HepG2 (cell line): ENCODE measurements around the gene NBR1. TPM values are rescaled to one million over a fixed set of nuclear protein-coding genes. Genes with fewer than 3 reads are reported as not detected.
A peak's percentile ranks its signal among the peaks of the same experiment; 100 is the strongest.

Experiments
- AHR ChIP-seq: IDR thresholded peaks from 2 replicates; pipeline ENCODE4 v1.6.1; 2018; ENCODE audit warnings: missing genetic modification reagents, missing compliant biosample characterization
- ATAD3A ChIP-seq: sonication (generic); formaldehyde crosslinking; IDR thresholded peaks from 2 replicates; pipeline ENCODE4 v1.4.0; 2020; ENCODE audit warnings: missing genetic modification reagents
- ATF1 ChIP-seq: IDR thresholded peaks from 2 replicates; pipeline ENCODE4 v1.6.1; 2016; ENCODE audit warnings: mild to moderate bottlenecking, control low read depth
- BORCS8-MEF2B ChIP-seq: sonication (generic); formaldehyde crosslinking; IDR thresholded peaks from 2 replicates; pipeline ENCODE4 v1.8.0; 2022; ENCODE audit warnings: mild to moderate bottlenecking, missing genetic modification reagents
- CHCHD3 ChIP-seq: sonication (generic); formaldehyde crosslinking; IDR thresholded peaks from 2 replicates; pipeline ENCODE4 v1.8.0; 2022; ENCODE audit warnings: mild to moderate bottlenecking, missing genetic modification reagents, moderate library complexity
- DMAP1 ChIP-seq: IDR thresholded peaks from 2 replicates; pipeline ENCODE4 v1.6.1; 2016
- FOXO4 ChIP-seq: sonication (generic); formaldehyde crosslinking; conservative IDR thresholded peaks from 2 replicates; pipeline ENCODE4 v1.8.1; 2023; ENCODE audit warnings: missing genetic modification reagents
- HNRNPK ChIP-seq: fragments of 200-400 bp; formaldehyde crosslinking; IDR thresholded peaks from 2 replicates; pipeline ENCODE4 v1.6.1; 2018; ENCODE audit warnings: low read length, low read depth, moderate library complexity, mild to moderate bottlenecking; ENCODE audit not compliant: poor library complexity, severe bottlenecking
- KMT2B ChIP-seq: IDR thresholded peaks from 2 replicates; pipeline ENCODE4 v1.6.1; 2016; ENCODE audit warnings: missing genetic modification reagents, missing compliant biosample characterization
- MEF2D ChIP-seq: sonication (generic); formaldehyde crosslinking; IDR thresholded peaks from 2 replicates; pipeline ENCODE4 v1.5.1; 2020; ENCODE audit warnings: mild to moderate bottlenecking, missing genetic modification reagents
- NPAS2 ChIP-seq: sonication (generic); formaldehyde crosslinking; IDR thresholded peaks from 2 replicates; pipeline ENCODE4 v1.8.0; 2022; ENCODE audit warnings: mild to moderate bottlenecking, missing genetic modification reagents, borderline replicate concordance
- SOX6 ChIP-seq, 2 experiments: fragments of 450-650 bp in 1 of 2; sonication (generic) in 1 of 2; formaldehyde crosslinking in 1 of 2; IDR thresholded peaks; 2 replicates each; pipeline versions ENCODE4 v1.4.0 to v1.6.1; 2017 to 2020; ENCODE audit warnings: antibody characterized with exemption in 1 of 2, mild to moderate bottlenecking in 1 of 2, missing genetic modification reagents in 1 of 2
- SP2 ChIP-seq: sonication (generic); formaldehyde crosslinking; IDR thresholded peaks from 2 replicates; pipeline ENCODE4 v1.5.1; 2020; ENCODE audit warnings: mild to moderate bottlenecking, missing genetic modification reagents
- ZNF253 ChIP-seq: sonication (generic); formaldehyde crosslinking; IDR thresholded peaks from 2 replicates; pipeline ENCODE4 v1.8.0; 2022; ENCODE audit warnings: mild to moderate bottlenecking, missing genetic modification reagents, borderline replicate concordance
- ZNF329 ChIP-seq: sonication (generic); formaldehyde crosslinking; IDR thresholded peaks from 2 replicates; pipeline ENCODE4 v1.9.0; 2021; ENCODE audit warnings: low read depth, mild to moderate bottlenecking, missing genetic modification reagents
- ZNF343 ChIP-seq: sonication (generic); formaldehyde crosslinking; IDR thresholded peaks from 2 replicates; pipeline ENCODE4 v1.4.0; 2020; ENCODE audit warnings: mild to moderate bottlenecking, missing genetic modification reagents
- ZNF546 ChIP-seq: sonication (generic); formaldehyde crosslinking; conservative IDR thresholded peaks from 2 replicates; pipeline ENCODE4 v1.8.1; 2023; ENCODE audit warnings: mild to moderate bottlenecking, missing genetic modification reagents
- ZNF780A ChIP-seq: sonication (generic); formaldehyde crosslinking; IDR thresholded peaks from 2 replicates; pipeline ENCODE4 v1.8.0; 2022; ENCODE audit warnings: mild to moderate bottlenecking, missing genetic modification reagents, moderate library complexity
- ZSCAN25 ChIP-seq: sonication (generic); formaldehyde crosslinking; IDR thresholded peaks from 2 replicates; pipeline ENCODE4 v1.8.0; 2022; ENCODE audit warnings: mild to moderate bottlenecking, missing genetic modification reagents
- polyA plus RNA-seq, 8 experiments: library from polyadenylated mRNA; depleted of rRNA in 3 of 8; stranded (reverse) in 7 of 8; unstranded in 1 of 8; fragments of >200 nt; fragmentation: Illumina TruSeq in 4 of 8; extraction: Trizol in 4 of 8; gene quantifications; 2 replicates each; pipeline versions ENCODE4 v1.2.1 to v1.2.3, GENCODE V29; 2011 to 2016; ENCODE audit warnings: low read depth in 4 of 8, missing spikeins in 1 of 8, mixed read lengths in 1 of 8; ENCODE audit not compliant: insufficient read depth in 1 of 8
- total RNA-seq, 5 experiments: library from RNA; depleted of rRNA; stranded (reverse); fragments of >200 nt; fragmentation: Illumina TruSeq; extraction: Trizol; gene quantifications; 2 replicates each; pipeline ENCODE4 v1.2.3, GENCODE V29; 2016; ENCODE audit warnings: low read depth in 1 of 5
- TF ChIP-seq, protein P1 (sequence below): IDR thresholded peaks from 2 replicates; pipeline ENCODE4 v1.6.1; 2016; ENCODE audit warnings: mild to moderate bottlenecking
- TF ChIP-seq, protein P2 (sequence below): sonication (generic); formaldehyde crosslinking; IDR thresholded peaks from 2 replicates; pipeline ENCODE4 v1.5.0; 2020; ENCODE audit warnings: missing genetic modification reagents
- TF ChIP-seq, protein P3 (sequence below): sonication (generic); formaldehyde crosslinking; conservative IDR thresholded peaks from 2 replicates; pipeline ENCODE4 v1.8.0; 2022; ENCODE audit warnings: mild to moderate bottlenecking, moderate library complexity, missing genetic modification reagents
- TF ChIP-seq, protein P4 (sequence below): sonication (generic); formaldehyde crosslinking; IDR thresholded peaks from 2 replicates; pipeline ENCODE4 v1.4.0; 2020; ENCODE audit warnings: missing genetic modification reagents

NBR1 gene
- total and polyA plus RNA-seq, 2 of the 13 experiments (the other 11 are each of a cell fraction or from before 2014, with no cell fraction given): 51.7 to 121 TPM

GRCh38 chr17:43134774-43135453 lies 36.1 kb upstream of the NBR1 start (continued):
- TF ChIP-seq, protein P1, sequence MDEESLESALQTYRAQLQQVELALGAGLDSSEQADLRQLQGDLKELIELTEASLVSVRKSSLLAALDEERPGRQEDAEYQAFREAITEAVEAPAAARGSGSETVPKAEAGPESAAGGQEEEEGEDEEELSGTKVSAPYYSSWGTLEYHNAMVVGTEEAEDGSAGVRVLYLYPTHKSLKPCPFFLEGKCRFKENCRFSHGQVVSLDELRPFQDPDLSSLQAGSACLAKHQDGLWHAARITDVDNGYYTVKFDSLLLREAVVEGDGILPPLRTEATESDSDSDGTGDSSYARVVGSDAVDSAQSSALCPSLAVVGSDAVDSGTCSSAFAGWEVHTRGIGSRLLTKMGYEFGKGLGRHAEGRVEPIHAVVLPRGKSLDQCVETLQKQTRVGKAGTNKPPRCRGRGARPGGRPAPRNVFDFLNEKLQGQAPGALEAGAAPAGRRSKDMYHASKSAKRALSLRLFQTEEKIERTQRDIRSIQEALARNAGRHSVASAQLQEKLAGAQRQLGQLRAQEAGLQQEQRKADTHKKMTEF: no peak
- TF ChIP-seq NPAS2 (no peak), HNRNPK (no peak), AHR (CRISPR knock-in tag) (no peak), ATF1 (CRISPR knock-in tag) (no peak), DMAP1 (CRISPR knock-in tag) (peak; percentile 53; the same call in 1 of the 2 replicates), ATAD3A (CRISPR knock-in tag) (no peak), ZSCAN25 (CRISPR knock-in tag) (no peak), KMT2B (CRISPR knock-in tag) (no peak), ZNF546 (CRISPR knock-in tag) (no peak), ZNF780A (CRISPR knock-in tag) (no peak), BORCS8-MEF2B (peak; percentile 61), SP2 (CRISPR knock-in tag) (no peak), MEF2D (peak; percentile 78), ZNF253 (CRISPR knock-in tag) (no peak), ZNF329 (CRISPR knock-in tag) (no peak), FOXO4 (no peak), CHCHD3 (CRISPR knock-in tag) (no peak), ZNF343 (peak; percentile 50; the same call in 1 of the 2 replicates), SOX6 (IDR thresholded peaks at IDR 0.05) (no peak), SOX6 (CRISPR knock-in tag; IDR thresholded peaks at IDR 0.05) (peak; percentile 64)
- TF ChIP-seq, protein P2, sequence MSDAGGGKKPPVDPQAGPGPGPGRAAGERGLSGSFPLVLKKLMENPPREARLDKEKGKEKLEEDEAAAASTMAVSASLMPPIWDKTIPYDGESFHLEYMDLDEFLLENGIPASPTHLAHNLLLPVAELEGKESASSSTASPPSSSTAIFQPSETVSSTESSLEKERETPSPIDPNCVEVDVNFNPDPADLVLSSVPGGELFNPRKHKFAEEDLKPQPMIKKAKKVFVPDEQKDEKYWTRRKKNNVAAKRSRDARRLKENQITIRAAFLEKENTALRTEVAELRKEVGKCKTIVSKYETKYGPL: no peak
- TF ChIP-seq, protein P3, sequence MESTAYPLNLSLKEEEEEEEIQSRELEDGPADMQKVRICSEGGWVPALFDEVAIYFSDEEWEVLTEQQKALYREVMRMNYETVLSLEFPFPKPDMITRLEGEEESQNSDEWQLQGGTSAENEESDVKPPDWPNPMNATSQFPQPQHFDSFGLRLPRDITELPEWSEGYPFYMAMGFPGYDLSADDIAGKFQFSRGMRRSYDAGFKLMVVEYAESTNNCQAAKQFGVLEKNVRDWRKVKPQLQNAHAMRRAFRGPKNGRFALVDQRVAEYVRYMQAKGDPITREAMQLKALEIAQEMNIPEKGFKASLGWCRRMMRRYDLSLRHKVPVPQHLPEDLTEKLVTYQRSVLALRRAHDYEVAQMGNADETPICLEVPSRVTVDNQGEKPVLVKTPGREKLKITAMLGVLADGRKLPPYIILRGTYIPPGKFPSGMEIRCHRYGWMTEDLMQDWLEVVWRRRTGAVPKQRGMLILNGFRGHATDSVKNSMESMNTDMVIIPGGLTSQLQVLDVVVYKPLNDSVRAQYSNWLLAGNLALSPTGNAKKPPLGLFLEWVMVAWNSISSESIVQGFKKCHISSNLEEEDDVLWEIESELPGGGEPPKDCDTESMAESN (CRISPR knock-in tag): no peak; the same call in 1 of the 2 replicates
- TF ChIP-seq, protein P4, sequence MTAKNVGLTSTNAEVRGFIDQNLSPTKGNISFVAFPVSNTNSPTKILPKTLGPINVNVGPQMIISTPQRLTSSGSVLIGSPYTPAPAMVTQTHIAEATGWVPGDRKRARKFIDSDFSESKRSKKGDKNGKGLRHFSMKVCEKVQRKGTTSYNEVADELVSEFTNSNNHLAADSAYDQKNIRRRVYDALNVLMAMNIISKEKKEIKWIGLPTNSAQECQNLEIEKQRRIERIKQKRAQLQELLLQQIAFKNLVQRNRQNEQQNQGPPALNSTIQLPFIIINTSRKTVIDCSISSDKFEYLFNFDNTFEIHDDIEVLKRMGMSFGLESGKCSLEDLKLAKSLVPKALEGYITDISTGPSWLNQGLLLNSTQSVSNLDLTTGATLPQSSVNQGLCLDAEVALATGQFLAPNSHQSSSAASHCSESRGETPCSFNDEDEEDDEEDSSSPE (CRISPR knock-in tag): peak; percentile 48; the same call in 1 of the 2 replicates
